ENCODE data around the gene ANKRD6.

DNA sequence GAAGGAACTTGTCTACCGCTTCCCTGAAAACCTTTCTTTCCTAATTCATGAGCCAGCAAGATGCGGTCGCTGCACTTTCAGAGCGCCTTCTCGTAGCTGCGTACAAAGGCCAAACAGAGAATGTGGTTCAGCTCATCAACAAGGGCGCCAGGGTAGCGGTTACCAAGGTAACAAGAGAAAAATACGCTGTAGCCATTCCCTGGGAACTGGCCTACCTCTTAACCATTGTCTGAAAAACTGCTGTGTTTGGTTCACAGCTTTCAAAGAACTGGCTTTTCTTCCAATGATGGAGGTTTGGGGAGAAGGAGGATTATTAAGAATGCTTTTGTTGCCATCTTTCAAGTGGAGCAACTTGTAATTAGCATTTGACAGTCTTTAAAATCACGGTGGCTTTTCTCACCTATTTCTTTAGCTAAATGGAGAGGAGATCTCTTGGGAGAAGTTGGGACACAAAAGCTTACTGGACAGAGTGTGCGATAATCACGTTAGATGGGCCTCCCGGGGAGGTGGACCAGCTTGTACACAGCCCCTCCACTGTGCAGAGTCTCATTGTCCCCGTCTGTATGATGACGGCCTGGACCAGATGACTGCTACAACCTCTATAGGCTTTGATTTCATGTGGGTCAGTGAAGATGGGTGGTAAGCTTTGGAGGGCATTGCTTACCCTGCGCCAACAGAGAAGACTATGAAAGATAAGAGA, 134.1 kb downstream of the ANKRD6 start:
- TF ChIP-seq, protein P1, sequence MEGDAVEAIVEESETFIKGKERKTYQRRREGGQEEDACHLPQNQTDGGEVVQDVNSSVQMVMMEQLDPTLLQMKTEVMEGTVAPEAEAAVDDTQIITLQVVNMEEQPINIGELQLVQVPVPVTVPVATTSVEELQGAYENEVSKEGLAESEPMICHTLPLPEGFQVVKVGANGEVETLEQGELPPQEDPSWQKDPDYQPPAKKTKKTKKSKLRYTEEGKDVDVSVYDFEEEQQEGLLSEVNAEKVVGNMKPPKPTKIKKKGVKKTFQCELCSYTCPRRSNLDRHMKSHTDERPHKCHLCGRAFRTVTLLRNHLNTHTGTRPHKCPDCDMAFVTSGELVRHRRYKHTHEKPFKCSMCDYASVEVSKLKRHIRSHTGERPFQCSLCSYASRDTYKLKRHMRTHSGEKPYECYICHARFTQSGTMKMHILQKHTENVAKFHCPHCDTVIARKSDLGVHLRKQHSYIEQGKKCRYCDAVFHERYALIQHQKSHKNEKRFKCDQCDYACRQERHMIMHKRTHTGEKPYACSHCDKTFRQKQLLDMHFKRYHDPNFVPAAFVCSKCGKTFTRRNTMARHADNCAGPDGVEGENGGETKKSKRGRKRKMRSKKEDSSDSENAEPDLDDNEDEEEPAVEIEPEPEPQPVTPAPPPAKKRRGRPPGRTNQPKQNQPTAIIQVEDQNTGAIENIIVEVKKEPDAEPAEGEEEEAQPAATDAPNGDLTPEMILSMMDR (IDR thresholded peaks at IDR 0.05), result no peak
- TF ChIP-seq POLR2A (IDR thresholded peaks at IDR 0.05) (no peak), POLR2AphosphoS5 (IDR thresholded peaks at IDR 0.05; ENCODE audit: insufficient read depth in 1 of 2, low read depth in 1 of 2) (no peak)

Measured in vagina (tissue), 2 donors.